ENCODE data around the gene GPS1. TPM values are rescaled to one million over a fixed set of nuclear protein-coding genes. Genes with fewer than 3 reads are reported as not detected.

GPS1 gene
- total RNA-seq, 2 experiments from 2014 or later, result 94.2 to 103 TPM

GRCh38 chr17:82086941-82087906 lies 35.5 kb downstream of the GPS1 start:
- Mint-ChIP-seq H3K36me3 (peaks cover 3% of the 10 kb centered on the region), H3K4me1 (no peaks in the 10 kb centered on the region)

GRCh38 chr17:82087961-82088837 lies 36.5 kb downstream of the GPS1 start:
- H3K27ac Mint-ChIP-seq, result no peak overlapping the region
- H3K27me3 Mint-ChIP-seq, result no peaks in the 10 kb centered on the region
- H3K4me3 Mint-ChIP-seq, result no peak overlapping the region
- no peaks in the 10 kb centered on the region for H3K4me1 Mint-ChIP-seq
- no peak for DNase-seq
- H3K36me3 Mint-ChIP-seq, result peaks cover 3% of the 10 kb centered on the region
- H3K9me3 Mint-ChIP-seq, result no peaks in the 10 kb centered on the region

More at GRCh38 chr17:82086941-82087906, 35.5 kb downstream of the GPS1 start:
- no peaks in the 10 kb centered on the region for H3K9me3 Mint-ChIP-seq
- no peak overlapping the region for H3K27ac Mint-ChIP-seq
- H3K4me3 Mint-ChIP-seq, result no peak overlapping the region
- H3K27me3 Mint-ChIP-seq, result no peaks in the 10 kb centered on the region
- no peak for DNase-seq

GRCh38 chr17:82088838-82089722 lies 37.4 kb downstream of the GPS1 start:
- no peaks in the 10 kb centered on the region for H3K4me1 Mint-ChIP-seq
- no peak for DNase-seq
- H3K27me3 Mint-ChIP-seq, result no peaks in the 10 kb centered on the region
- peaks cover 4% of the 10 kb centered on the region for H3K36me3 Mint-ChIP-seq
- no peak overlapping the region for H3K4me3 Mint-ChIP-seq
- H3K27ac Mint-ChIP-seq, result no peak overlapping the region
- no peaks in the 10 kb centered on the region for H3K9me3 Mint-ChIP-seq

GRCh38 chr17:82089723-82090548 lies 38.2 kb downstream of the GPS1 start:
- Mint-ChIP-seq H3K36me3 (peaks cover 1% of the 10 kb centered on the region), H3K4me3 (no peak overlapping the region), H3K9me3 (no peaks in the 10 kb centered on the region), H3K4me1 (no peaks in the 10 kb centered on the region), H3K27me3 (no peaks in the 10 kb centered on the region), H3K27ac (no peak overlapping the region)
- no peak for DNase-seq

DNA sequence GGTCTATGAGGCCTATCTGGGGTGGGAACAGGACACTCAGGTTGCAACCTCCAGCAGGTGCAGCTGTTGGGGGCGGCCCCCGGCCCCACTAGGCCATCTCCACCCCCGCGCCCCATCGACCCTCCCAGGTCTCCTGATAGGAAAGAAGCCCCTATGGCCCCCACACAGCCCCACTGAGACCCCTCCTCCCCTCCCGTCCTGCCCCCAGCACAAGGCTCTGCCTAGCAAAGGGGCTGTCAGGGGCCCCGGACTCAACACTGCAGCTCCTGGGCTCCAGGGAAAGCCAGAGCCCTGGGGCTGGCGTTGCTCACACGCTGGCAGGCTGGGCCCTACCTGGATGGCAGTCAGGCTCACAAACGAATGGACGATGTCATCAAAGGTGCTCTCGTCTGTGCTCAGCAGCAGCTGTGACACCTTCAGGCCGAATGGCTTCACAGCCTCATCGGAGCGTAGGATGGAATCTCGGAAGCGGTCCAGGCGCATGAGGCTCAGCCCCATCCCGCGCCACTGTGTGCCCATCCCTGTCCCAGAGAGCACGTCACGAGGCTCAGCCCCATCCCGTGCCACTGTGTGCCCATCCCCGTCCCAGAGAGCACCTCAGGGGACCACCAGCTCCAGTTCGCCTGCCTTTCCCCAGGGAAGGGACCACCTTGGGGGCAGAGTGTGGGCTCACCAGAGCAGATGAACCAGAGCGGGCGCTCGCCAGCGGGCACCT lies 39.0 kb downstream of the GPS1 start:
- Mint-ChIP-seq H3K27me3 (no peaks in the 10 kb centered on the region), H3K36me3 (peaks cover 1% of the 10 kb centered on the region), H3K4me3 (no peak overlapping the region), H3K9me3 (no peaks in the 10 kb centered on the region), H3K27ac (no peak overlapping the region), H3K4me1 (no peaks in the 10 kb centered on the region)
- DNase-seq, result no peak

DNA sequence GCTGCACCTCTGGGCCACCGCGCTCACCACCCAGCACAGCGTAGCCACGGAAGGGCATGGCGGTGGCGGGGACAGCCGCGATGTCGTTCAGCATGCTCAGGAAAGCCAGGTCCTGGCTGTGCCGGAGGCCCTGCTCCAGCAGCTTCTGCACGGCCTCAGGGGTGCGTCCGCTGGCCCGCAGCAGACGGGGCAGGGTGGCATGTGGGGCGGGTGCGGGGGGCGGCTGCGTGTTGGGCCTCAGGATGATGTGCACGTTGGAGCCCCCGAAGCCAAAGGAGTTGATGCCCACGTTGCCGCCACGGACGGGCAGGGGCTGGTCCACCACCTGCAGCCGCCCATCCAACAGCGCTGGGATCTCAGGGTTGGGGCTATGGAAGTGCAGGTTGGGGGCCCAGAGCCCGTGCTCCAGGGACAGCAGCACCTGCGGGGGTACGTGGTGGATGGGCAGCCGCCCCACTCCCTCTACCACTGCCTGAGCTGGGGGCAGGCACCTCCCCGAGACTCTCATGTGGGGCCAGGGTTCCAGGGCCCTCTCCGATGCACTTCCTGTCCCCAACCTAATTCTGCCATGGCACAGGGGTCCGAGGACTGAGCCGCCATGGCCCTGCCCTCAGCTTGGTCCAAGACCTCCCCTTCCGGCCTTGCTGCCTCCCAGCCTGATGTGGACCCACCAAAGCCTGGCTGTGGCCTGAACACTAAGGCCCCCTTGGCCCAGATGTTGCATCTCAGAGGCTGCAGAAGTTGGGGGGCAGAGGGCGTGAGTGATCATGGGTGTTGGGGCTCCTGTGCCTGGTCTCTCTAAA lies 39.8 kb downstream of the GPS1 start:
- no peak for DNase-seq
- Mint-ChIP-seq H3K9me3 (no peaks in the 10 kb centered on the region), H3K4me3 (no peak overlapping the region), H3K27me3 (no peaks in the 10 kb centered on the region), H3K27ac (no peak overlapping the region), H3K4me1 (peaks cover 2% of the 10 kb centered on the region), H3K36me3 (peaks cover 3% of the 10 kb centered on the region)

DNA sequence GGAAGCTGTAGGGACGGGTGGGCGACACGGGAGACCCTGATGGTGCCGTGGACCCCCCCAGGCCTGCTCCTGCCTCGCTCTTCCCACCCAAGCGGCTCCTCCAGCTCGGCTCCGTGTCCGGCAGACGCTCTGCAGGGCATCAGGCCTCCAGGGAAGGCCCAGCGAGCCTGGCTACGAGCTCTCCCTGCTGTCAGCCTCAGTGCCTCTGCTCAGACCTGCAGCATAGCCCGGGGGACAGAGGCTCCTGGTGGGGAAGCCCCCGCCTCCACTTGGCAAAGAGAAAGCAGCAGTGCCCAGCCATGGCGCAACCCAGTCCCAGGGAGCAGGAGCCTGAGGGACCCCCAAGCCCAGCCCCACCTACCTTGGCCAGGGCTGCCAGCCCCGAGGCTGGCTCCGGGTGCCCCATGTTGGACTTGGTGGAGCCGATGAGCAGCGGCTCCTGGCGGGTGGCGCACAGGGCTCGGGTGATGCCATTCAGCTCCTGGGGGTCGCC lies 40.4 kb downstream of the GPS1 start:
- Mint-ChIP-seq H3K27me3 (no peaks in the 10 kb centered on the region), H3K9me3 (no peaks in the 10 kb centered on the region), H3K4me1 (peaks cover 2% of the 10 kb centered on the region), H3K27ac (no peak overlapping the region), H3K4me3 (no peak overlapping the region), H3K36me3 (peaks cover 3% of the 10 kb centered on the region)
- no peak for DNase-seq

DNA sequence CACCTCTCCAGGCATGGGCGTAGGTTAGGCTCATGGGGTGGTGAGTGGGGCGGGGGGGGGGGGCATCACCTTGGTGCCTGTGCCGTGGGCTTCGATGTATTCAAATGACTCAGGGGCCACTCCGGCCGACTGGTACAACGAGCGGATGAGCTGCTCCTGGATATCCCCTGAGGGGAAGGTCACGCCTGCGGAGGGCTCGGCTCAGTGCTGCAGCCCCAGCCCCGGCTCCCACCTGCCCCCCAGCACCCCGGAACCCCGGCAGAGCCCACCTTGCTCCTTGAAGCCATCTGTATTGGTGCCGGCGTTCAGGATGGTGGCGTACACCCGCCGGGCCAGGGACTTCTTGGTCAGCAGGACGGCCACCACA lies 40.9 kb downstream of the GPS1 start:
- Mint-ChIP-seq H3K4me1 (peaks cover 2% of the 10 kb centered on the region), H3K27me3 (no peaks in the 10 kb centered on the region), H3K36me3 (peaks cover 3% of the 10 kb centered on the region), H3K27ac (no peak overlapping the region), H3K4me3 (no peak overlapping the region), H3K9me3 (no peaks in the 10 kb centered on the region)
- no peak for DNase-seq

GRCh38 chr17:82092995-82093751 lies 41.5 kb downstream of the GPS1 start:
- Mint-ChIP-seq H3K4me3 (no peak overlapping the region), H3K27ac (no peak overlapping the region), H3K4me1 (peaks cover 2% of the 10 kb centered on the region), H3K36me3 (peaks cover 3% of the 10 kb centered on the region), H3K27me3 (no peaks in the 10 kb centered on the region), H3K9me3 (no peaks in the 10 kb centered on the region)
- no peak for DNase-seq

- Mint-ChIP-seq H3K4me1 (peaks cover 7% of the 10 kb centered on the region), H3K4me3 (peak overlapping the region; percentile 68), H3K9me3 (no peaks in the 10 kb centered on the region), H3K27ac (no peak overlapping the region), H3K27me3 (no peaks in the 10 kb centered on the region), H3K36me3 (peaks cover 11% of the 10 kb centered on the region)
- no peak for DNase-seq
Observed at GRCh38 chr17:82094931-82095776, 43.5 kb downstream of the GPS1 start.
